Transverse colon (tissue), 4 donors: Measurements from ENCODE around the gene GNB1. TPM values are rescaled to one million over a fixed set of nuclear protein-coding genes. Genes with fewer than 3 reads are reported as not detected.

ENCODE experiments used
- DNase-seq: peaks from one replicate; pipeline ENCODE4 v3.0.0-alpha.2; 2019
- H3K27ac ChIP-seq, 4 donors: fragments of 200-600 bp; sonication (generic); 2 replicates each; pipeline ENCODE4 v1.5.1; 2016 to 2018; ENCODE audit warnings: inconsistent platforms in 4 of 4
- H3K27me3 ChIP-seq: fragments of 200-600 bp; sonication (generic); 2 replicates; pipeline ENCODE4 v1.5.1; 2017; ENCODE audit warnings: inconsistent platforms
- H3K36me3 ChIP-seq, 4 donors: fragments of 200-600 bp; sonication (generic); 2 replicates each; pipeline ENCODE4 v1.5.1; 2017 to 2019; ENCODE audit warnings: inconsistent platforms in 4 of 4
- H3K4me1 ChIP-seq, 4 donors: fragments of 200-600 bp; sonication (generic); 2 replicates each; pipeline ENCODE4 v1.5.1; 2017 to 2020; ENCODE audit warnings: inconsistent platforms in 4 of 4
- H3K4me3 ChIP-seq, 4 donors: fragments of 200-600 bp; sonication (generic); 1 replicate in 1 of 4; 2 replicates in 3 of 4; pipeline versions ENCODE4 v1.5.1 to v1.6.1; 2017 to 2019; ENCODE audit warnings: inconsistent platforms in 4 of 4
- H3K9me3 ChIP-seq, 2 donors: fragments of 200-600 bp; sonication (generic); 2 replicates each; pipeline ENCODE4 v1.5.1; 2017 to 2019; ENCODE audit warnings: inconsistent platforms in 2 of 2
- EP300 ChIP-seq: sonication (generic); formaldehyde crosslinking; IDR thresholded peaks from one replicate; pipeline ENCODE4 v1.6.1; 2017; ENCODE audit warnings: antibody characterized with exemption, low read depth
- POLR2A ChIP-seq: fragments of 450-650 bp; IDR thresholded peaks from one replicate; pipeline ENCODE4 v1.6.1; 2016; ENCODE audit warnings: antibody characterized with exemption, mild to moderate bottlenecking, moderate library complexity
- POLR2AphosphoS5 ChIP-seq, 3 donors: sonication (generic); formaldehyde crosslinking; IDR thresholded peaks; one replicate each; pipeline ENCODE4 v1.6.1; 2016; ENCODE audit warnings: antibody characterized with exemption in 3 of 3
- WGBS, 2 donors: methylation state at CpG; one replicate each; pipeline ENCODE4 v1.1.5; 2018; ENCODE audit warnings: low coverage in 1 of 2; 5-methylcytosine and 5-hydroxymethylcytosine counted together
- in situ Hi-C, 4 donors: fragments of 200-750 bp; cut with MboI; loops; one replicate each; pipeline versions ENCODE4 v1.15.0 to v1.15.1; 2017; ENCODE audit warnings: low sequenced_read_pairs in 3 of 4, low pct_ligation_motif_present in 1 of 4, low pct_unique_long_range_greater_than_20kb in 1 of 4
- intact Hi-C: fragments of 100-400 bp; cut with DNase I; formaldehyde crosslinking; loops from one replicate; pipeline ENCODE4 v1.15.1; 2023; ENCODE audit warnings: low total_unique reads
- total RNA-seq, 4 donors: library from RNA; depleted of rRNA; stranded (reverse); fragments of >200 nt; gene quantifications; one replicate each; pipeline ENCODE4 v1.1.0, GENCODE V29; 2016
- TF ChIP-seq, protein P1 (sequence below), 5 experiments: fragments of 200-600 bp in 3 of 5; fragments of 450-650 bp in 2 of 5; sonication (generic) in 3 of 5; IDR thresholded peaks; 1 replicate in 2 of 5; 2 replicates in 3 of 5; pipeline ENCODE4 v1.5.1; 2016 to 2017; ENCODE audit warnings: antibody characterized with exemption in 5 of 5, inconsistent platforms in 3 of 5, mild to moderate bottlenecking in 2 of 5, moderate library complexity in 1 of 5

GNB1 gene
- total RNA-seq, 4 donors from 2014 or later: 123 to 191 (median 174) TPM

GRCh38 chr1:1799716-1800115 is 91.2 kb downstream of the GNB1 start:
- TF ChIP-seq EP300 (no peak), POLR2AphosphoS5 (IDR thresholded peaks at IDR 0.05) (no peak), POLR2A (no peak)
- TF ChIP-seq, protein P1, sequence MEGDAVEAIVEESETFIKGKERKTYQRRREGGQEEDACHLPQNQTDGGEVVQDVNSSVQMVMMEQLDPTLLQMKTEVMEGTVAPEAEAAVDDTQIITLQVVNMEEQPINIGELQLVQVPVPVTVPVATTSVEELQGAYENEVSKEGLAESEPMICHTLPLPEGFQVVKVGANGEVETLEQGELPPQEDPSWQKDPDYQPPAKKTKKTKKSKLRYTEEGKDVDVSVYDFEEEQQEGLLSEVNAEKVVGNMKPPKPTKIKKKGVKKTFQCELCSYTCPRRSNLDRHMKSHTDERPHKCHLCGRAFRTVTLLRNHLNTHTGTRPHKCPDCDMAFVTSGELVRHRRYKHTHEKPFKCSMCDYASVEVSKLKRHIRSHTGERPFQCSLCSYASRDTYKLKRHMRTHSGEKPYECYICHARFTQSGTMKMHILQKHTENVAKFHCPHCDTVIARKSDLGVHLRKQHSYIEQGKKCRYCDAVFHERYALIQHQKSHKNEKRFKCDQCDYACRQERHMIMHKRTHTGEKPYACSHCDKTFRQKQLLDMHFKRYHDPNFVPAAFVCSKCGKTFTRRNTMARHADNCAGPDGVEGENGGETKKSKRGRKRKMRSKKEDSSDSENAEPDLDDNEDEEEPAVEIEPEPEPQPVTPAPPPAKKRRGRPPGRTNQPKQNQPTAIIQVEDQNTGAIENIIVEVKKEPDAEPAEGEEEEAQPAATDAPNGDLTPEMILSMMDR (IDR thresholded peaks at IDR 0.05): no peak
- no peak overlapping the region for H3K4me3 ChIP-seq
- no peak overlapping the region for H3K27ac ChIP-seq
- H3K4me1 ChIP-seq: no peaks in the 10 kb centered on the region
- H3K36me3 ChIP-seq: peaks cover 0 to 51% (median 15%) of the 10 kb centered on the region in 4 donors
- no peak for DNase-seq
- no peaks in the 10 kb centered on the region for H3K27me3 ChIP-seq
- 88 to 93% methylated on average over 4 to 5 of the region's 5 CpGs for WGBS, 2 donors
- H3K9me3 ChIP-seq: no peaks in the 10 kb centered on the region
- in situ Hi-C loops (no loop called here), intact Hi-C loops (no loop called here)

- H3K9me3 ChIP-seq: no peaks in the 10 kb centered on the region
- H3K27ac ChIP-seq: no peak overlapping the region
- no peaks in the 10 kb centered on the region for H3K4me1 ChIP-seq
- WGBS, 2 donors: 60 to 76% methylated on average over 1 to 11 of the region's 11 CpGs
- H3K27me3 ChIP-seq: no peaks in the 10 kb centered on the region
- intact Hi-C loops (no loop called here), in situ Hi-C loops (no loop called here)
- no peak overlapping the region for H3K4me3 ChIP-seq
- TF ChIP-seq, protein P1 (IDR thresholded peaks at IDR 0.05): no peak
- TF ChIP-seq EP300 (no peak), POLR2A (no peak), POLR2AphosphoS5 (IDR thresholded peaks at IDR 0.05) (no peak)
- peaks cover 0 to 42% (median 9%) of the 10 kb centered on the region in 4 donors for H3K36me3 ChIP-seq
- DNase-seq: no peak
Measured at GRCh38 chr1:1797731-1798341, 93.1 kb downstream of the GNB1 start.

- Histone ChIP-seq H3K36me3 (peaks cover 0 to 38% (median 15%) of the 10 kb centered on the region in 4 donors), H3K9me3 (no peaks in the 10 kb centered on the region), H3K4me3 (no peak overlapping the region), H3K27ac (no peak overlapping the region), H3K27me3 (no peaks in the 10 kb centered on the region), H3K4me1 (no peaks in the 10 kb centered on the region)
- WGBS, 2 donors: 89 to 94% methylated on average over 3 to 5 of the region's 5 CpGs
- TF ChIP-seq POLR2A: no peak
- TF ChIP-seq, protein P1 (IDR thresholded peaks at IDR 0.05): peak in 2 of 5 experiments; percentile 11 to 13
- intact Hi-C loops: no loop called here
- no peak for DNase-seq
- in situ Hi-C loops: no loop called here
Measured at GRCh38 chr1:1796466-1796865, 94.4 kb downstream of the GNB1 start.

- DNase-seq: no peak
- no peaks in the 10 kb centered on the region for H3K4me1 ChIP-seq
- no peaks in the 10 kb centered on the region for H3K9me3 ChIP-seq
- no peak overlapping the region for H3K4me3 ChIP-seq
- H3K27ac ChIP-seq: no peak overlapping the region
- intact Hi-C loops: no loop called here
- WGBS, 2 donors: 87 to 91% methylated on average over 4 to 10 of the region's 10 CpGs
- TF ChIP-seq EP300: no peak
- TF ChIP-seq POLR2A: no peak
- TF ChIP-seq, protein P1 (IDR thresholded peaks at IDR 0.05): no peak
- no peak for TF ChIP-seq POLR2AphosphoS5 (IDR thresholded peaks at IDR 0.05)
- in situ Hi-C loops: loop anchor here in 1 of 4 donors (5.0 kb wide), 1 partner anchor 47 kb away; no protein-coding TSS in a partner anchor
- H3K27me3 ChIP-seq: no peaks in the 10 kb centered on the region
- peaks cover 0 to 38% (median 18%) of the 10 kb centered on the region in 4 donors for H3K36me3 ChIP-seq
Measured at GRCh38 chr1:1794999-1795398, 95.9 kb downstream of the GNB1 start.
